PC-9 (cell line): ENCODE data around the gene DGCR2. TPM values are rescaled to one million over a fixed set of nuclear protein-coding genes. Genes with fewer than 3 reads are reported as not detected.
"Not testable (repeated sequence)": the region's sequence is repeated elsewhere in the genome, so short reads cannot be mapped to it uniquely, and the experiment has no call there.

Experiments
- BruUV-seq: library from RNA; stranded (reverse); fragments of 400-500 nt; replicated peaks from 2 replicates; lab custom pipeline; 2021; lab: Mats Ljungman, UMichigan
- CTCF ChIA-PET: fragments of 300-600 bp; sonication (Branson Sonifier 250); formaldehyde crosslinking; loops from one replicate; lab custom pipeline; 2022; ENCODE audit warnings: antibody characterized with exemption; lab: Charles Lee
- POLR2A ChIA-PET: fragments of 300-600 bp; sonication (Branson Sonifier 250); formaldehyde crosslinking; loops from one replicate; lab custom pipeline; 2022; ENCODE audit warnings: antibody characterized with exemption; ENCODE audit not compliant: unreplicated experiment; lab: Charles Lee
- DNase-seq, 2 experiments: peaks; one replicate each; pipeline versions ENCODE4 v3.0.0 to v3.0.0-alpha.2; 2015 to 2022; ENCODE audit warnings: mixed read lengths in 1 of 2
- H2AFZ ChIP-seq: fragments of 200-600 bp; sonication (generic); 2 replicates; pipeline ENCODE4 v1.8.1; 2017; ENCODE audit warnings: antibody characterized with exemption
- H3F3A ChIP-seq: fragments of 200-600 bp; sonication (generic); 2 replicates; pipeline ENCODE4 v1.8.1; 2017; ENCODE audit warnings: antibody characterized with exemption, mild to moderate bottlenecking, low read depth; ENCODE audit not compliant: insufficient read depth
- H3K27ac ChIP-seq: fragments of 200-600 bp; sonication (generic); 2 replicates; pipeline ENCODE4 v1.6.1; 2016; ENCODE audit warnings: mixed run types
- H3K27me3 ChIP-seq: fragments of 200-600 bp; sonication (generic); 2 replicates; pipeline ENCODE4 v1.6.1; 2016; ENCODE audit warnings: low read depth, mixed run types; ENCODE audit not compliant: insufficient read depth
- H3K36me3 ChIP-seq: fragments of 200-600 bp; sonication (generic); 2 replicates; pipeline ENCODE4 v1.6.1; 2016; ENCODE audit warnings: low read depth, mixed run types
- H3K4me1 ChIP-seq: fragments of 200-600 bp; sonication (generic); replicated peaks from 2 replicates; pipeline ENCODE4 v1.6.1; 2016; ENCODE audit warnings: mixed run types; ENCODE audit not compliant: insufficient read depth
- H3K4me2 ChIP-seq: fragments of 200-600 bp; sonication (generic); 2 replicates; pipeline ENCODE4 v1.6.1; 2017; ENCODE audit warnings: mixed run types
- H3K4me3 ChIP-seq: fragments of 200-600 bp; sonication (generic); 2 replicates; pipeline ENCODE4 v1.6.1; 2016; ENCODE audit warnings: mixed run types
- H3K79me2 ChIP-seq: fragments of 200-600 bp; sonication (generic); 2 replicates; pipeline ENCODE4 v1.6.1; 2017; ENCODE audit warnings: low read depth, mixed run types
- H3K9me2 ChIP-seq: fragments of 200-600 bp; sonication (generic); 2 replicates; pipeline ENCODE4 v1.8.1; 2017; ENCODE audit warnings: mild to moderate bottlenecking; ENCODE audit not compliant: insufficient read depth
- H3K9me3 ChIP-seq: fragments of 200-600 bp; sonication (generic); 2 replicates; pipeline ENCODE4 v1.8.1; 2016; ENCODE audit warnings: low read depth; ENCODE audit not compliant: insufficient read depth
- H4K20me1 ChIP-seq: fragments of 200-600 bp; sonication (generic); 2 replicates; pipeline ENCODE4 v1.8.1; 2017; ENCODE audit not compliant: insufficient read depth
- CTCF ChIP-seq: fragments of 200-600 bp; sonication (generic); conservative IDR thresholded peaks from 2 replicates; pipeline ENCODE4 v1.6.1; 2017; ENCODE audit warnings: mixed run types, antibody characterized with exemption, mild to moderate bottlenecking, moderate library complexity
- EZH2 ChIP-seq: fragments of 200-600 bp; sonication (generic); IDR thresholded peaks from 2 replicates; pipeline ENCODE4 v1.8.0; 2017; ENCODE audit warnings: antibody characterized with exemption, low read depth
- intact Hi-C: fragments of 100-400 bp; cut with micrococcal nuclease; formaldehyde crosslinking; loops from one replicate; pipeline ENCODE4 v1.10.0; 2022; ENCODE audit not compliant: unreplicated experiment
- total RNA-seq: library from RNA; stranded (reverse); gene quantifications from 2 replicates; pipeline ENCODE4 v1.2.3, GENCODE V29; 2021

Gene DGCR2
- total RNA-seq, 1 experiment from 2014 or later = 37.6 TPM

- no peak for TF ChIP-seq CTCF
- TF ChIP-seq EZH2 = no peak
- no peaks in the 10 kb centered on the region for H3K4me1 ChIP-seq
- POLR2A ChIA-PET = no interaction called here
- CTCF ChIA-PET = no interaction called here
- no peak for DNase-seq
- intact Hi-C loops = no loop called here
- no peaks in the 10 kb centered on the region for H3F3A ChIP-seq
- no peaks in the 10 kb centered on the region for H3K9me3 ChIP-seq
- no peaks in the 10 kb centered on the region for H3K9me2 ChIP-seq
- no peaks in the 10 kb centered on the region for H4K20me1 ChIP-seq
- BruUV-seq = no TSS peak
- H3K4me2 ChIP-seq = no peak overlapping the region
- H3K27ac ChIP-seq = no peak overlapping the region
- no peaks in the 10 kb centered on the region for H3K79me2 ChIP-seq
- H3K36me3 ChIP-seq = no peaks in the 10 kb centered on the region
- no peaks in the 10 kb centered on the region for H3K27me3 ChIP-seq
- H2AFZ ChIP-seq = no peak overlapping the region
- no peak overlapping the region for H3K4me3 ChIP-seq
These were observed 86.0 kb downstream of the DGCR2 start for GRCh38 chr22:19036229-19036522.

- no TSS peak for BruUV-seq
- no peaks in the 10 kb centered on the region for H4K20me1 ChIP-seq
- CTCF ChIA-PET = no interaction called here
- no peak overlapping the region for H3K27ac ChIP-seq
- H3K27me3 ChIP-seq = no peaks in the 10 kb centered on the region
- no peaks in the 10 kb centered on the region for H3F3A ChIP-seq
- H3K4me3 ChIP-seq = no peak overlapping the region
- no peaks in the 10 kb centered on the region for H3K9me2 ChIP-seq
- H3K79me2 ChIP-seq = no peaks in the 10 kb centered on the region
- no peak overlapping the region for H3K4me2 ChIP-seq
- TF ChIP-seq EZH2 = no peak
- TF ChIP-seq CTCF = no peak; the same call in 1 of the 2 replicates
- no peak overlapping the region for H2AFZ ChIP-seq
- POLR2A ChIA-PET = no interaction called here
- H3K4me1 ChIP-seq = no peaks in the 10 kb centered on the region
- DNase-seq = no peak
- H3K36me3 ChIP-seq = no peaks in the 10 kb centered on the region
- intact Hi-C loops = no loop called here
- H3K9me3 ChIP-seq = no peaks in the 10 kb centered on the region
These were observed 86.6 kb downstream of the DGCR2 start for GRCh38 chr22:19035474-19036228.

- POLR2A ChIA-PET, H3K36me3 ChIP-seq, H3K9me3 ChIP-seq, DNase-seq, H3K4me1 ChIP-seq, H4K20me1 ChIP-seq, H3F3A ChIP-seq, H3K27me3 ChIP-seq, BruUV-seq, H3K79me2 ChIP-seq, H3K4me2 ChIP-seq, intact Hi-C loops, H2AFZ ChIP-seq, H3K27ac ChIP-seq, H3K9me2 ChIP-seq, H3K4me3 ChIP-seq, CTCF ChIA-PET: not testable (repeated sequence)
These were observed 87.1 kb downstream of the DGCR2 start for GRCh38 chr22:19035126-19035473.

GRCh38 chr22:19034724-19035120 is 87.5 kb downstream of the DGCR2 start:
- H3K4me2 ChIP-seq, H3K27ac ChIP-seq, H2AFZ ChIP-seq, H3K36me3 ChIP-seq, H3K9me3 ChIP-seq, POLR2A ChIA-PET, intact Hi-C loops, H3F3A ChIP-seq, H3K79me2 ChIP-seq, DNase-seq, H3K4me1 ChIP-seq, H4K20me1 ChIP-seq, CTCF ChIA-PET, H3K27me3 ChIP-seq, H3K4me3 ChIP-seq, BruUV-seq, H3K9me2 ChIP-seq: not testable (repeated sequence)

GRCh38 chr22:19034031-19034723 is 88.0 kb downstream of the DGCR2 start:
- H3K4me3 ChIP-seq, intact Hi-C loops, H3K27me3 ChIP-seq, H4K20me1 ChIP-seq, H3F3A ChIP-seq, H3K9me3 ChIP-seq, BruUV-seq, H3K36me3 ChIP-seq, H3K4me1 ChIP-seq, H2AFZ ChIP-seq, H3K9me2 ChIP-seq, H3K4me2 ChIP-seq, H3K79me2 ChIP-seq, CTCF ChIA-PET, H3K27ac ChIP-seq, POLR2A ChIA-PET, DNase-seq: not testable (repeated sequence)

- intact Hi-C loops, H3K4me2 ChIP-seq, H3K4me1 ChIP-seq, H3K9me2 ChIP-seq, CTCF ChIA-PET, DNase-seq, POLR2A ChIA-PET, BruUV-seq, H4K20me1 ChIP-seq, H2AFZ ChIP-seq, H3K27ac ChIP-seq, H3K4me3 ChIP-seq, H3K27me3 ChIP-seq, H3K9me3 ChIP-seq, H3K79me2 ChIP-seq, H3K36me3 ChIP-seq, H3F3A ChIP-seq: not testable (repeated sequence)
These were observed 88.7 kb downstream of the DGCR2 start for GRCh38 chr22:19033568-19033905.
